ENCODE measurements around the gene ST8SIA6.

Gene ST8SIA6

DNA sequence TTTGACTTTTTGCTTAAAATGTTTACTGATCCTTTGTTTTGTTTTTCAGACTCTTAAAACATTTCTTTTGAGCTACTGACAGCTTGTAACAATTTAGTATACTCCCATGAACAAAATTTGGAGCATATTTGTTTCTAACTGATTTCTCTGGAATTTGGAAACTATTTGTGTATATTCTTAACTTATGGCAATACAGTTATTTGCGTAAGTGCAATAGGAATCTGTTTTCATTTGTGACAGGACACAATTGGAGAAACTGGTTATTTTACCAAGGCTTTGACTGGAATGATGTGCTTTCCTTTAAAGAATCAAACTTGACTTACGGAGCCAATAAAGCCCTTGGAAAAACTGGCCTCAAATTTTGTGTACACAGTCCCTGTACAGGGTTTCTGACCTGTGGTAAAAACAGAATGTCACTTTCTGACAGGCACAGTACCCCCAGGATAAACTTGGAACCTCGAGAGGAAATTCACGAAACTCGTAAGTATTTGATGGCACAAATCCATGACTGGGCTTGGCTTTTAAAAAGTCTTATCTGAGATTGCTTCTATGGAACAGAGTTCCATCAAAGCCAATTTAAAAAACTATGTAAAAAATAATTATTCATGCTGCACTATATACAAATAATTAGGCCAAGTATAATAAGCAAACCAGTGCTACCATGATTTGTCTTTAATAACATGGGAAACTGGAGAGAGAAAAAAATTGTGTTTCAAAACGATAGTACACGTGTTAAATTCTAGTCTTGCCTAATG, 70.4 kb downstream of the ST8SIA6 start:
- no peak for DNase-seq

DNA sequence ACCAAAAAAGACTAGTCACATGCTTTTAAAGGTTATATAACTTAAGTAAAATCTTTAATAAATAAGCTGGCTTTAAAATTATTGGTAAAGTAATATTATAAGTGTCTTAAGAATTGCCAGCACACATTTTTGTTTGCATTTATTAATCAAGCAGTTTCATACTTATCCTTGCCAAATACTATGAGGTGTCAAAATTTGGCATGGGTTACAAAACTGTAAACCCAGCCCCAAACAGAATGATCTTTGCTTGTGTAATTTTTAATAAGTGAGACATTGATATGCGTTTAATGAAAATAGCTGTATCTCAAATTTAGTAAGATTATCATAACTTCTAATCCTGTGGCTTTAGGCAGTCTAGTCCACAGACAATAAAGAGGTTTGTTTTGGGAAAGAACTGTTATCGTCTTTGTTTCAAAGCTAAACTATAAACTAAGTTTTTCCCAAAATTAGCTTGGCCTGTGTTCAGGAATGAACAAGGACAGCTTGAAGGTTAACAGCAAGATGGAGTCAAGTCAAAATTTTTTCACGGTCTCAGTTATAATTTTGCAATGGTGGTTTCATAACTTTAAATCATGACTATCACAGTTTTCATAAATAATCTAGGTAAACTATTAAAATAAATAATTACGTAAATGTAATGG, 72.8 kb downstream of the ST8SIA6 start:
- DNase-seq: no peak

DNA sequence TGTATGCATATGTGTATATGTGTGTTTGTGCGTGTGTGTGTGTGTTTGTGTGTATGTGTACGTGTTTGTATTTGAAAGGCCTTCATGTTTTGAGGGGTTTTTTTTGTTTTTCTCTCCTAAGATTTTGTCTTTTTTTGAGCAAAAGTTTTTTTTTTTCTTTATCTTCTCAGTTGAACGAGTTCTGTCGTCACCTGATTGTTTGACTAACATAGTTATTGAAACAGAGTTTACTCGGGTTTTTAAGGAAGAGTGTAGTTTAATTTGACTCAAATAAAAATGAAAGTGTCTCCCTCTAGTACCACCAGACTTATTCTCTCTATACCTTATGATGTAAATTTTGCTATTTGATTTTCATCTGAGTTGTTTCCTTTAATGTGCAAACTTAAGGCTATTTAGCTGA, 73.5 kb downstream of the ST8SIA6 start:
- no peak for DNase-seq

DNA sequence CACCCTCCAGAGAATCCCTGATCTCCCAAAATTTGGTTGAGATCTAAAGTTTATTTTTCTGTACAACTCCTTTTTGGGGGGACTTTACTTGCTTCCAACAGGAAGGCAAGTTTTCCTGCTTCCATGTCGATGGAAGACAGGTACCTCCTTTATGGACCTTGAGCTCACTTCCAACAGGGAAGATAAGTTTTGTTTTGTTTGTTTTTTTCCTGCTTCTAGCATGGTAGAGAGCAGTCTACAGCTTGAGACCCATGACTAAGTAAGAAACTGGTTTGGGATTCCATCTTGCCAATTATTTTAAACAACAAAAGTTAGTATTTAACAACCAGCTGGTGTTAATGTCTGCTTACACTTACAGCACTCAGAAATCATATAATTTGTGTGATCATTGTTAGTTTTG, 74.4 kb downstream of the ST8SIA6 start:
- no peak for DNase-seq

DNA sequence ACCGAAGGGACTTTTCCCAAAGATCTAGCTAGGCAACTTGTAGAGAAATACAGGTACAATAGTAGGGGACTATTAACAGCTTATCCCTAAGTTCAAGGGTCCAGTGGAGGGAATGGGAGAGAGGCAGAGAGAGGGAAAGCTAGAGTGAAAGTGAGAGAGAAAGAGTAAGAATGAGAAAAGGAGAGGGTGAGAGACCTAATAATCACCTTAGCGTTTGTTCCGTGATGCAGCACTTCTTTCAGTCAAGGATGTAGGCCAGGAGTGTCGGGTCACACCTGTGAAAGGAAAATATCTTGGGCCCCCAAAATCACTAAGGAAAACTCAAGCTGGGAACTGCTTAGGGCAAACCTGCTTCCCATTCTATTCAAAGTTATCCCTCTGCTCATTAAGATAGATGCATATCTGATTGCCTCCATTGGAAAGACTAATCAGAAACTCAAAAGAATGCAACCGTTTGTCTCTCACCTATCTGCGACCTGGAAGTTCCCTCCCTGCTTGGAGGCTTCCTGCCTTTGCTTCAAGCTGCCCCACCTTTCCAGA, 75.2 kb downstream of the ST8SIA6 start:
- DNase-seq: no peak

DNA sequence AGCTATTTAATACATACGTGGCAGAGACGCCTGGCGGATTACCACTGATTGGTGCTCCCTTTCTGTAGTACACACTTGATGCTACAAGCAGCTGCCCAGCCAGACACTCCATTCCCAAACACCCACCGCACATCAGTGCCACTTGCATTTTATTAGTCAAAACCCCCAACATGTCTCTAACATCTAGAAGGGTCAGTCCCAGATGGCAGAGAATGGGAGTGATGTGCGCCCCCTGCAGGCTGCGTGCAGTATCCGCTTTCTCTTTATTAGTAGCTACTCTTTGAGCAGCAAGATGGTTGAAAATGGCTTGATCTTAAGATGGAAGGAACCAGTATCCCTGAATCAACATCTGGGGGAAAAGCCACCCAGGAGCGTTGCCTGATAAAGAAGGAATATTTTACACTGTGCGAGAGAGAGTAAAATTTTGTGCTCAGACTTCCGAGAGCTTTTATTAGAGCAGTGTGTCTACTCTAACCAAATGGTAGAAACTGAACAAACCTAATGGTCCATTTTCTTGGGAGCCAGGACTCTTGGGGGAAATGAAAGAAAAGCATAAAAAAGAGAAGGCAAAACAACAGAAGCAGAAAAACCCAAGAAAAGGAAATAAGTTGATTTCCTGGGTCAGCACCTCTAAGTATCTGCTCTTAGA, 78.3 kb downstream of the ST8SIA6 start:
- DNase-seq: no peak

DNA sequence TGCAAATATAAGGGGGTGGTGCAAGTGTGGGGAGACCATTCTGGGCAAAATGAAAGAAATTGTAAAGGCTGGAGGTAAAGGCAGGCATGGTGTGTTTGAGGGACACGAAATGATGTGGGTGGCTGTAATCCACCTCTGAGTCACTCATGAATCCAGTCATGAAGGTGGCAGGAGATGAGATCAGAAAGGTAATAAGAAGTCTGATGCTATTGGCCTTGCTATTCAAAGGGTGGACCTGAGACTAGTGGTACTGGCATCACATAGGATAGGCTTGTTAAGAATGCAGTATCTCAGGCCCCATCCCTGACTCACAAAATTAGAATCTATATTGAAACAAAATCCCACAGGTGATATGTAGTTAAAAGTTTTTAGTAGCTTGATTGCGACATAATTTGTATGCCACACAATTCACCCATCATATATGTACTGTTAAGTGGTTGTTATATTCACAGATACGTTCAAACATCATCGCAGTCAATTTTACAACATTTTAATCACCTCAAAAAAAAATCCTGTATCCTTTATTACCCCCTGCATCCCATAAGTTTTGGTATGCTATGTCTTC, 85.6 kb downstream of the ST8SIA6 start:
- no peak for DNase-seq

DNA sequence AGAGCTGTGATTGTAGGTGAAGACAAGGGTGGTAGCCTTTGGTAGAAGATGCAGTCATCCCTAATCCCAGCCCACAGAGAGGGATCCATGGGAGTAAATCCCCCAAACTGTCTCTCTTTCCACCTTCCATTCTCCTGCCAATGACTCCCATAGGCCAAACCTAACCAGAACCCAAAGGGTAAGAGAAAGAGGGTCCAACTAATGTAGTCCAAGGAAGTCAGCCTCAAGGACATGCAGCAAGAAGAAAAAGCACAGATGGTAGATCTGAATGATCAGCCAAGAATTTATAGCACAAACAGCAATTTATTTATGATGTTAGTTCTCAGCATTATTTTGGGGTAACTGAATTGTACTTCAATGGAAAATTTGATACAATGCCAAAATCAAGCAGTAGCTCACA, 87.7 kb downstream of the ST8SIA6 start:
- no peak for DNase-seq

DNA sequence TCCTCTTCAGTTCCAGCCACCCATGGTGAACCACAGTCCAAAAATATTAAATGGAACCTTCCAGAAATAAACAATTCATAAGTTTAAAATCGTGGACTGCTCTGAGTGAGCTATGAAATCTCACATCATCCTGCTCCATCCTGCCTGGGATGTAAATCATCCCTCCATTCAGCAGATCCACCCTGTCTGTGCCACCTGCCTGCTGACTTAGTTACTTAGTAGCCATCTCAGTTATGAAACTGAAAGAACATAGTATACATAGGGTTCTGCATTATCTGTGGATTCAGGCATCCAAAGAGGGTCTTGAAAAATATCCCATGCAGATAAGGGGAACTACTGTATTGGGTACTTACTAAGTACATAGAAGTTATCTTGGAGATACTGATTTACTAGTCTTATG, 89.0 kb downstream of the ST8SIA6 start:
- DNase-seq: no peak

DNA sequence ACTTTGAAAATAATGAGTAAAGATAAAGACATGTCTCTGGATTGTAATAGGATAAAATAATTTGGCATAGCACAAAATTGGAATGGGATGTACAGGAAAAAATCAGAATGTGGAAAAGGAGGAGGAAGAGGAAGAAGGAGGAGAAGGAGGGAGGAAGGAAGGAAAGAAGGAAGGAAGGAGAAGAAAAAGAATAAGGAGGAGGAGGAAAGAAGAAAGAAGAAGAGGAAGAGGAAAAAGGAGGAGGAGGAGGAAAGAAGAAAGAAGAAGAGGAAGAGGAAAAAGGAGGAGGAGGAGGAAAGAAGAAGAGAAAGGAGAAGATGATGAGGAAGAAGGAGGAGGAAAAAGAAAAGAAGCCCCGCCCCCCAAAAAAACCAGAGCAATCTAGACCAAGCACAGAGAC, 95.9 kb downstream of the ST8SIA6 start:
- DNase-seq: no peak

DNA sequence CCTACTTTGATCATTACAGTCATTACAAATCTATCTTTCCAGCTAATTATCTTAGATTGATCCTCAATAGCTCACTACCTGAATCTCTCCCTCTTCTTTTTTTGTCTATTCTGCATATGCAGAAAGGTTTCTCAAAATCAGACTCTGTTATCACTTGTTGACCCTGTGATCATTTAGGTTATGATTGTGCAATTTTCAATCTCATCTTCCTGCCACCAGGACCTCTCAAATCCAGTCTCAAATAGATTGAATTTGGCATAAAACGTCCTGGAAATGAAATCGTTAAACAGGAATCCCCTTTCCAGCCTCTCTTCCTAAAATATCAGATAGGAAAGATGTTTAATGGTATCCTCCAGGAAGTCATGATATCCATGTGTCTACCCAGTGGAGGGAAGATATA, 96.6 kb downstream of the ST8SIA6 start:
- no peak for DNase-seq

DNA sequence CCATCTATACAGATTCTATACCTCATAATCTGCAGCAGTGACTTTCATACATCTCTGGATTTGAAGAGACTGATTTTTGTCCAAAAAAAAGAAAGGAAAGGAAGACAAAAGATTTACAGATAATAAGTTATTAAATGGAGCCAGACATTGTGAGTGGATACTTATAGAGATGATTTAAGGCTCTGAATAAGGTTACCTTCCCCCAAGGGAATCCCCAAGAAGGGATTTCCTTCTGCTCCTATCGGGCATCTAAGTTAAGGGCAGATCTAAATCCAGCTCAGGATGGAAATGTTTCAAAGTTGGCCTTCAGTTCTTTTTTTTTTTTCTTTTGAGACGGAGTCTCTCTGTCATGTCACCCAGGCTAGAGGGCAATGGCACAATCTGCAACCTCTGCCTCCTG, 97.6 kb downstream of the ST8SIA6 start:
- DNase-seq: no peak

DNA sequence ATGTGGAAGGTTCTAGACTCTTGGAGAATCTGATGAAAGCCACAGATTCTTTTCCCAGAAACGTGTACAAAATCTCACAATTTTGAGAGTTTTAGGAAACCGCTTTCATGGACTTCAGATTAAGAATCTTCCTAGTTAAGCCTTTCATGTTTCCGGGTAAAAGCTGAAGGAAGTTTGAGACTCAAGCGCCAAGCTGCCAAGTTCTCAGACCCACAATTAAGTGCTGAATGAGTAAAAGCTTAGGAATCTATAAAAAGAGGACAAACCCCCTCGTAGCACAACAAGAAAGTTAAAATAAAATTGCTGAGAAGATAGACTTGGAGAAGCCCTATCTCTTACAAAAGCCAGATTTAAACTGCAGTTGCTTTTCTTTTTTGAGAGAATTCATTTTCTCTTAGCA, 99.6 kb downstream of the ST8SIA6 start:
- DNase-seq: no peak

DNA sequence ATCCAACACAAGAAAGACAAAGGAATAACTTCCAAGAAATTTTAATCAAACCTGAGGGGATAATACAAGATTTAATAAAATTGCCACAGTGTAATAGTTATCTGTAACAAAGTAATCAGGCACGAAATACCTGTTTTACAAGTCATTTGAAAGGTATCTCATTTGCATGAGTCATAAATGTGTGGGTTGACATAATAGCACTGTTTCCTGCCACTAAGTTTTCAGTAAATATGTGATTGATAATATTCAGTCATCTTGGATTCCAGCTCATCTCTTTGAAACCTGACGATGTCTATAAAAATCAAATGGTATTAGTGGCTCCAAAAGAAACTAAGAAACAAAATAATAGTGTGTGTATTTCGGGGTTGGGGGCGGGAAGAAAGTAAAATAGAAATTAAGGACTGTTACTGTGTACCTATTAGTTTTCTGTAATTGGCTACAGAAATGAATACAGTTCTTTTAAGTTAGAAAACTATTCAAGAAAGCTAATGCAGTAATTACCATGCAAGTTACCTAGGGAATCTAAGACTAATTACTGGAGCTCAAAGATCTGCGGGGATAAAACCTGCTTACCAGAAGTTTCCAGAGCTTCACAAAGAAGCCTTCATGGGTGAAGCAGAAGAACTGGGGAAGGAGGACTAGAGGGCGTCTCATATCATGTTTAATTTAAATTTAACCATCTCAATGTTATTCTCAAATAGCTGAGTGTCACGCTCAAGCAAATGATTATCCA, 100.7 kb downstream of the ST8SIA6 start:
- no peak for DNase-seq

DNA sequence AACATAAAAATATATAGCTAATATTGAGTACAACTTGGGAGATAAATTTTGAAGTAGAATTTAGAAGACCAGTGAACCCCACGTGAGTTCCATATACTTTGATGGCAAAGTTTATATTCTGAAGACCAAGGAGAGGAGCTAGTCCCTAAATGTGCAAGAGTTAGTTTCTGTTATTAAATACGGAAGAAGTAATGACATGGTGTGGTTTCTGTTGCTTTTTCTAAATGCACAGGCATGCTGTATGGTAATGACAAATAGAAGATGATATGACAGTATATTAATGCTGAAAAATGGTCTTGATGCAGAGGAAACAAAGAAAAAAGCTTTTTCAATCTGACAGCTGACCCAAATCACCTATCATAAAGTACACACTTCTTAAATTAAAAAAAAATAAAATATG, 101.8 kb downstream of the ST8SIA6 start:
- DNase-seq: no peak

DNA sequence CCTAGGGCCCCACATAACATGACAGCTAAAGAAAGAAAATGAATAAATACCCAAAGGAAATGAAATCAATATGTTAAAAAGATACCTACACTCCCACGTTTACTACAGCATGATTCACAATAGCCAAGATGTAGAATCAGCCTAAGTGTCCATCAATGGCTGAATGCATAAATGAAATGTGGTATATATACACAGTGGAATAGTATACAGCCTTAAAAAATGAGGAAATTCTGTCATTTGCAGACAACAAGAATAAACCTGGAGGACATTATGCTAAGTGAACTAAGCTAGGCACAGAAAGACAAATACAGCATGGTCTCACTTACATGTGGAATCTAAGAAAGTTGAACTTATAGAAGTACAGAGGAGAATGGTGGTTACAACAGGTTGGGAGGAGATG, 102.9 kb downstream of the ST8SIA6 start:
- DNase-seq: no peak

DNA sequence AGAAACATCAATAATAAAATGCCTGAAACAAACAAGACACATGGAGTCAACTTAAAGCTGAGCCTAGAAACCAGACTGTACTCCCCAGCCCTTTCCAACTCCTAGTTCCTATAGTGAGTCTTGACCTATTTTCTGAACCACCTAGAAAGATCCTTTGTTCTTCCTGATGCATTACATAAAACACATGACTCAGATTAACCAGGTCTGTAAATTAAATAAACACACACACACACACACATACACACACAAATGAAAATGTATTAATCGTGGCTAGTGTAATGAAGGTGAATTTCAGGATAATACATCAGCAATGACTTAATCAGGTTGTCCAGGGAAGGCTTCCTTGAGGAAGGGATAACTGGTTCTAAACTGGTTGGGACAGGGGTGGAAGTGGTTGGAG, 104.7 kb downstream of the ST8SIA6 start:
- DNase-seq: no peak

DNA sequence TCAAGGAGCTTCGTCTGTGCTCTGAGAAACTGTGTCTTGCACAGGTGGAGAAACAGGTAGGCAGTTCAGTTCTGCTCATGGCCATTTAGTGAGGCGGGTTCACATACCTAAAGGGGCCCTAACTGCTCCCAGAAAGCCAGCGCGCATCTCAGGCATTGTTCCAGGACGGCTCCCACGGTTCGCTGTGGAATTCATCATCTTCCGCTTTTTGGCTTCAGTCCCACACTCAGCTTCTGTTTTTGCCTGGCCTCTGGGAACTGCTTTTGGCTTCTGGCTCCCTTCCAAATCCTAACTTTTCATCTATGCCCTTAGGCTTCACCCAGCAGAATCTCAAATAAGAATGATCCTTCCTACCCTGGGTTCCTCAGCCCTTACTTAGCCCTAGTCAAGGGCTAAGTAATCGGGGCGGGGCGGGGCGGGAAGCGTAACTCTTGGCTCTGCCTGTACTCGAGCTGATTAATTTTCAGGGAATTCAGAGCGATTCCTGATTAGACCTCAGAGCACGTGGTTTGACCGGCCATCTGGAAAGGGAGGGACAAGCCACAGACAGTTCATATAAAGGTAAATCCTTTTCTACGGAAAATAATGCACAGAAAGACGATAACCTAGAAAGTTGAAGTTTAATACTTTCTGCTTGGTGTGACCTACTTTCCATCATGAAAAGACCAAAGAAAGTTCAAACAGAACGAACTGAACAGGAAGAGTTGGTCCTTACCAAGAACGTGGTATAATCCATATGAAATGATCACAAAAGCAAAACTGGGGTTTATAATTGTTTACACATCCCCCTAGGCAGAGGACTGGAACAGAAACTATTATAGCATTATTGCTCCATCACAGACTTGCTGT, 105.7 kb downstream of the ST8SIA6 start:
- no peak for DNase-seq

DNA sequence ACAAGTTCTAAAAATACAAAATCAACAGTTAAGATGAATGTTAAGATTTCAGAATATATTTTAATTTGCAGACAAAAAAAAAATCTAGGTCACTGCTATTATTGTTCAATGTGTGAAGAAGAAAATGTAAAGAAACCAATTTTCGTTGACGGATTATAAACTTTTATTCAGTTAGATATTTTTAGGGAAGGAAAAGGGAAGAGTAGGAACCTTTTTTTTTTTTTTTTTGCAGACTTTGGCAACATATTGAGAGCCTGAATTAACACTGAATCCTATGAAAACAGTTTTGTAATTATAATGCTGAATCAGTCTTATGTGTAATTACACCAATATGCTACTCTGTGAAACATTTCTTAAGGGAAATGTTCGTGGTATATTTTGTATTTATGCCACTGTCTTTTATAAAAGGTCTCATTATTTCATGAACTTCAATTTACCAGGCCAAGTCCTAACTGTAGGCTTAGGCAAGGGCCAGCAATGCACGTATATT, 106.3 kb downstream of the ST8SIA6 start:
- DNase-seq: no peak

DNA sequence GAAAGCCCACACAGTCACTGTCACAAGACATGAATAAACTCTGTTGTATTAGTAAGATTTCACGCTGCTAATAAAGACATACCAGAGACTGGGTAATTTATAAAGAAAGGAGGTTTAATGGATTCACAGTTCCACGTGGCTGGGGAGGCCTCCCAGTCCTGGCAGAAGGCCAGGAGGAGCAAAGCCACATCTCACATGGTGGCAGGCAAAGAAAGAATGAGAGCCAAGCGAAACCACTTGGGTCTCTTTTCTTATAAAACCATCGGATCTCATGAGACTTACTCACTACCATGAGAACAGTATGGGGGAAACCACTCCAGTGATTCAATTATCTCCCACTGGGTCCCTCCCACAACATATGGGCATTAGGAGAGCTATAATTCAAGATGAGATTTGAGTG, 110.2 kb downstream of the ST8SIA6 start:
- DNase-seq: no peak

DNA sequence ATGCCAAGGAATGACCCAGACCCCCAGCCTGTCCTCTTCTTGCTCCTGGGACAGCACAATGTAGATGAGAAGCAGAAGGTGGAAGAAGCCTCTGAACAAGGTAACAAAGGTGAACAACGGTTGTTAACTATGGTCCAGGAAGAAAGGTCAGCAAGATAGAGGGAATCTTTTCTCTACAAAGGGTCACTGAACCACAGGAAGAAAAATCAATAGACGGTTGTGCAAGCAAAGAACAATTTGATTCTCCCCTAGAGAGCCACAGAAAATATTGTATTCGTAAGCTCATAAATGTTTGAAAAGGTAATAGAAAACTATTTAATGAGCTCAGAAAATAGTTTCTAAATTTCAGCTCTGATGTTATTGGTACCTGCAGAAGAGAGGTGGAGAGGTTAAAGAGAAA, 111.3 kb downstream of the ST8SIA6 start:
- no peak for DNase-seq
